Neural cell (in vitro differentiated cells): Measurements from ENCODE around the gene DUSP28. TPM values are rescaled to one million over a fixed set of nuclear protein-coding genes. Genes with fewer than 3 reads are reported as not detected.

Source experiments
- H2AFZ ChIP-seq: fragments of 200-600, 300-800 bp; sonication (generic), shearing (Covaris generic); 2 replicates; pipeline ENCODE4 v1.6.0; 2014; ENCODE audit warnings: low read depth, mild to moderate bottlenecking, antibody characterized with exemption, low read length, moderate library complexity
- H3F3A ChIP-seq: fragments of 200-600 bp; shearing (Covaris generic); 2 replicates; pipeline ENCODE4 v1.6.1; 2016; ENCODE audit warnings: mild to moderate bottlenecking, moderate library complexity, mixed read lengths, antibody characterized with exemption, low read length; ENCODE audit not compliant: insufficient read depth, poor library complexity, severe bottlenecking
- H3K27ac ChIP-seq: fragments of 200-600, 300-800 bp; sonication (generic), shearing (Covaris generic); 2 replicates; pipeline ENCODE4 v1.5.1; 2014; ENCODE audit warnings: mild to moderate bottlenecking, low read length, moderate library complexity
- H3K27me3 ChIP-seq: fragments of 300-800, 200-600 bp; sonication (generic), shearing (Covaris generic); 2 replicates; pipeline ENCODE4 v1.6.0; 2014; ENCODE audit warnings: mild to moderate bottlenecking, low read depth, low read length, moderate library complexity; ENCODE audit not compliant: insufficient read depth
- H3K36me3 ChIP-seq: fragments of 300-800, 200-600 bp; sonication (generic), shearing (Covaris generic); 2 replicates; pipeline ENCODE4 v1.5.1; 2014; ENCODE audit warnings: mild to moderate bottlenecking, antibody characterized with exemption, low read length, moderate library complexity; ENCODE audit not compliant: insufficient read depth
- H3K4me2 ChIP-seq: fragments of 300-800, 200-600 bp; sonication (generic), shearing (Covaris generic); 2 replicates; pipeline ENCODE4 v1.6.0; 2014; ENCODE audit warnings: mild to moderate bottlenecking, low read length
- H3K4me3 ChIP-seq: fragments of 300-800, 200-600 bp; sonication (generic), shearing (Covaris generic); 2 replicates; pipeline ENCODE4 v1.5.1; 2014; ENCODE audit warnings: mild to moderate bottlenecking, low read length, moderate library complexity
- H3K79me2 ChIP-seq: fragments of 200-600 bp; shearing (Covaris generic); replicated peaks from 2 replicates; pipeline ENCODE4 v1.6.0; 2014; ENCODE audit warnings: mild to moderate bottlenecking, low read length, moderate library complexity; ENCODE audit not compliant: insufficient read depth
- H3K9ac ChIP-seq: fragments of 300-800, 200-600 bp; sonication (generic), shearing (Covaris generic); 2 replicates; pipeline ENCODE4 v1.6.1; 2016; ENCODE audit warnings: mild to moderate bottlenecking, low read length, mixed read lengths
- H3K9me2 ChIP-seq: fragments of 200-600 bp; shearing (Covaris generic); 2 replicates; pipeline ENCODE4 v1.6.1; 2016; ENCODE audit warnings: mild to moderate bottlenecking, low read length, mixed read lengths; ENCODE audit not compliant: insufficient read depth
- H3K9me3 ChIP-seq: fragments of 200-600, 300-800 bp; sonication (generic), shearing (Covaris generic); 2 replicates; pipeline ENCODE4 v1.6.1; 2016; ENCODE audit warnings: mild to moderate bottlenecking, mixed run types, low read length, moderate library complexity, mixed read lengths
- H4K20me1 ChIP-seq: fragments of 200-600 bp; shearing (Covaris generic); 2 replicates; pipeline ENCODE4 v1.6.1; 2016; ENCODE audit warnings: mild to moderate bottlenecking, mixed run types; ENCODE audit not compliant: insufficient read depth
- EP300 ChIP-seq: fragments of 450-650 bp; conservative IDR thresholded peaks from 2 replicates; pipeline ENCODE4 v1.6.1; 2014; ENCODE audit warnings: antibody characterized with exemption, mild to moderate bottlenecking, moderate library complexity; ENCODE audit not compliant: poor library complexity, severe bottlenecking
- EZH2 ChIP-seq: fragments of 200-600, 300-800 bp; shearing (Covaris generic), sonication (generic); IDR thresholded peaks from 2 replicates; pipeline ENCODE4 v1.6.1; 2014; ENCODE audit warnings: antibody characterized with exemption, low read length, borderline replicate concordance, mild to moderate bottlenecking; ENCODE audit not compliant: insufficient read depth, poor library complexity, severe bottlenecking
- MXI1 ChIP-seq: fragments of 450-650 bp; conservative IDR thresholded peaks from 2 replicates; pipeline ENCODE4 v1.6.1; 2014; ENCODE audit warnings: antibody characterized with exemption, mild to moderate bottlenecking; ENCODE audit not compliant: poor library complexity, severe bottlenecking
- POLR2AphosphoS5 ChIP-seq: IDR thresholded peaks from 2 replicates; pipeline ENCODE4 v1.6.1; 2012
- RAD21 ChIP-seq: fragments of 450-650 bp; conservative IDR thresholded peaks from 2 replicates; pipeline ENCODE4 v1.6.1; 2014; ENCODE audit warnings: antibody characterized with exemption, mild to moderate bottlenecking, moderate library complexity
- SMC3 ChIP-seq: fragments of 450-650 bp; conservative IDR thresholded peaks from 2 replicates; pipeline ENCODE4 v1.6.1; 2014; ENCODE audit warnings: antibody characterized with exemption, mild to moderate bottlenecking, moderate library complexity; ENCODE audit not compliant: poor library complexity
- TAF1 ChIP-seq: IDR thresholded peaks from 2 replicates; pipeline ENCODE4 v1.6.1; 2012; ENCODE audit warnings: low read depth
- polyA plus RNA-seq: library from polyadenylated mRNA; depleted of rRNA; stranded (reverse); fragments of >200 nt; gene quantifications from 2 replicates; pipeline ENCODE4 v1.2.3, GENCODE V29; 2014
- TF ChIP-seq, protein P1 (sequence below): IDR thresholded peaks from 2 replicates; pipeline ENCODE4 v1.6.1; 2012; ENCODE audit warnings: borderline replicate concordance
- TF ChIP-seq, protein P2 (sequence below): fragments of 450-650 bp; IDR thresholded peaks from 2 replicates; pipeline ENCODE4 v1.5.1; 2014; ENCODE audit warnings: antibody characterized with exemption, mild to moderate bottlenecking, moderate library complexity; ENCODE audit not compliant: poor library complexity, severe bottlenecking

Gene DUSP28
- polyA plus RNA-seq, 1 donor from 2014 or later: 26.6 TPM

DNA sequence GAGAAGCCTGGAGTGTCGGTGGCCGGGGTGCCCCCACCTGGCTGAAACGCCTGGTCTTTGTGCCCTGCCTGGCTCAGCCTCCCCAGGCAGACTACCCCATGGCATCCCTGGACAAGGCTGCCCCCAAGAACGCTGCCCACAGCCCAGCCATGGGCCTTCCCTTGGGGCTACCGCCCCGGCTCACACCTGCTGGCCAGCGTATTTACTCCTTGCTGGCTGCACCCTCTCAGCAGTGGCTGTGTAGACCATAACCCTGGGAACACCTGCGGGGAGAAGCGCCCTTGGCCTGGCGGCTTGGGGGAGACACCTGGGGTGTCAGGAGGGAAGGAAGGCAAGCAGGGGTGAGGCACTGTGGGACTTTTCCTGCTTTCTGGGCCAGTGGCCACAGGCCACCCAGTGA is 43.7 kb downstream of the DUSP28 start:
- Histone ChIP-seq H3K9me3 (no peaks in the 10 kb centered on the region), H3K4me3 (no peak overlapping the region), H3K27ac (no peak overlapping the region), H3K9ac (no peak overlapping the region), H3F3A (no peaks in the 10 kb centered on the region), H3K4me2 (no peak overlapping the region), H3K36me3 (no peaks in the 10 kb centered on the region), H3K27me3 (no peaks in the 10 kb centered on the region), H4K20me1 (no peaks in the 10 kb centered on the region), H3K79me2 (no peaks in the 10 kb centered on the region), H2AFZ (no peak overlapping the region), H3K9me2 (no peaks in the 10 kb centered on the region)
- TF ChIP-seq EZH2 (no peak), MXI1 (no peak), SMC3 (no peak), RAD21 (no peak), TAF1 (no peak), EP300 (no peak), POLR2AphosphoS5 (no peak)
- TF ChIP-seq, protein P1, sequence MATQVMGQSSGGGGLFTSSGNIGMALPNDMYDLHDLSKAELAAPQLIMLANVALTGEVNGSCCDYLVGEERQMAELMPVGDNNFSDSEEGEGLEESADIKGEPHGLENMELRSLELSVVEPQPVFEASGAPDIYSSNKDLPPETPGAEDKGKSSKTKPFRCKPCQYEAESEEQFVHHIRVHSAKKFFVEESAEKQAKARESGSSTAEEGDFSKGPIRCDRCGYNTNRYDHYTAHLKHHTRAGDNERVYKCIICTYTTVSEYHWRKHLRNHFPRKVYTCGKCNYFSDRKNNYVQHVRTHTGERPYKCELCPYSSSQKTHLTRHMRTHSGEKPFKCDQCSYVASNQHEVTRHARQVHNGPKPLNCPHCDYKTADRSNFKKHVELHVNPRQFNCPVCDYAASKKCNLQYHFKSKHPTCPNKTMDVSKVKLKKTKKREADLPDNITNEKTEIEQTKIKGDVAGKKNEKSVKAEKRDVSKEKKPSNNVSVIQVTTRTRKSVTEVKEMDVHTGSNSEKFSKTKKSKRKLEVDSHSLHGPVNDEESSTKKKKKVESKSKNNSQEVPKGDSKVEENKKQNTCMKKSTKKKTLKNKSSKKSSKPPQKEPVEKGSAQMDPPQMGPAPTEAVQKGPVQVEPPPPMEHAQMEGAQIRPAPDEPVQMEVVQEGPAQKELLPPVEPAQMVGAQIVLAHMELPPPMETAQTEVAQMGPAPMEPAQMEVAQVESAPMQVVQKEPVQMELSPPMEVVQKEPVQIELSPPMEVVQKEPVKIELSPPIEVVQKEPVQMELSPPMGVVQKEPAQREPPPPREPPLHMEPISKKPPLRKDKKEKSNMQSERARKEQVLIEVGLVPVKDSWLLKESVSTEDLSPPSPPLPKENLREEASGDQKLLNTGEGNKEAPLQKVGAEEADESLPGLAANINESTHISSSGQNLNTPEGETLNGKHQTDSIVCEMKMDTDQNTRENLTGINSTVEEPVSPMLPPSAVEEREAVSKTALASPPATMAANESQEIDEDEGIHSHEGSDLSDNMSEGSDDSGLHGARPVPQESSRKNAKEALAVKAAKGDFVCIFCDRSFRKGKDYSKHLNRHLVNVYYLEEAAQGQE: no peak
- TF ChIP-seq, protein P2, sequence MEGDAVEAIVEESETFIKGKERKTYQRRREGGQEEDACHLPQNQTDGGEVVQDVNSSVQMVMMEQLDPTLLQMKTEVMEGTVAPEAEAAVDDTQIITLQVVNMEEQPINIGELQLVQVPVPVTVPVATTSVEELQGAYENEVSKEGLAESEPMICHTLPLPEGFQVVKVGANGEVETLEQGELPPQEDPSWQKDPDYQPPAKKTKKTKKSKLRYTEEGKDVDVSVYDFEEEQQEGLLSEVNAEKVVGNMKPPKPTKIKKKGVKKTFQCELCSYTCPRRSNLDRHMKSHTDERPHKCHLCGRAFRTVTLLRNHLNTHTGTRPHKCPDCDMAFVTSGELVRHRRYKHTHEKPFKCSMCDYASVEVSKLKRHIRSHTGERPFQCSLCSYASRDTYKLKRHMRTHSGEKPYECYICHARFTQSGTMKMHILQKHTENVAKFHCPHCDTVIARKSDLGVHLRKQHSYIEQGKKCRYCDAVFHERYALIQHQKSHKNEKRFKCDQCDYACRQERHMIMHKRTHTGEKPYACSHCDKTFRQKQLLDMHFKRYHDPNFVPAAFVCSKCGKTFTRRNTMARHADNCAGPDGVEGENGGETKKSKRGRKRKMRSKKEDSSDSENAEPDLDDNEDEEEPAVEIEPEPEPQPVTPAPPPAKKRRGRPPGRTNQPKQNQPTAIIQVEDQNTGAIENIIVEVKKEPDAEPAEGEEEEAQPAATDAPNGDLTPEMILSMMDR: no peak

GRCh38 chr2:240604291-240604938 is 44.3 kb downstream of the DUSP28 start:
- Histone ChIP-seq H3K27me3 (no peaks in the 10 kb centered on the region), H3K4me3 (no peak overlapping the region), H3K9ac (no peak overlapping the region)

More at GRCh38 chr2:240604291-240604938, 44.3 kb downstream of the DUSP28 start:
- no peaks in the 10 kb centered on the region for H3K79me2 ChIP-seq
- no peaks in the 10 kb centered on the region for H4K20me1 ChIP-seq
- H3F3A ChIP-seq: no peaks in the 10 kb centered on the region
- no peak overlapping the region for H2AFZ ChIP-seq
- no peak overlapping the region for H3K4me2 ChIP-seq
- no peaks in the 10 kb centered on the region for H3K36me3 ChIP-seq
- H3K9me3 ChIP-seq: no peaks in the 10 kb centered on the region
- TF ChIP-seq TAF1 (no peak), MXI1 (no peak), EP300 (no peak), RAD21 (no peak), SMC3 (no peak), POLR2AphosphoS5 (no peak), EZH2 (no peak)
- TF ChIP-seq, protein P2: no peak
- TF ChIP-seq, protein P1: no peak
- no peaks in the 10 kb centered on the region for H3K9me2 ChIP-seq
- no peak overlapping the region for H3K27ac ChIP-seq
